ENCODE measurements around the gene PYGO1. TPM values are rescaled to one million over a fixed set of nuclear protein-coding genes. Genes with fewer than 3 reads are reported as not detected.
"Not testable (repeated sequence)": the region's sequence is repeated elsewhere in the genome, so short reads cannot be mapped to it uniquely, and the experiment has no call there.

Gene PYGO1
- total RNA-seq, 1 donor from 2014 or later = 1.8 TPM

- no peak for ATAC-seq
These were observed 23.6 kb downstream of the PYGO1 start for GRCh38 chr15:55564347-55565145.

GRCh38 chr15:55562601-55563000 is 25.5 kb downstream of the PYGO1 start:
- no peak for ATAC-seq

GRCh38 chr15:55555089-55555488 is 33.1 kb downstream of the PYGO1 start:
- no peak for ATAC-seq

GRCh38 chr15:55552926-55553325 is 35.2 kb downstream of the PYGO1 start:
- no peak for ATAC-seq

- ATAC-seq = no peak
These were observed 35.7 kb downstream of the PYGO1 start for GRCh38 chr15:55552451-55552850.

GRCh38 chr15:55549305-55549704 is 38.8 kb downstream of the PYGO1 start:
- ATAC-seq = no peak

GRCh38 chr15:55546718-55547117 is 41.4 kb downstream of the PYGO1 start:
- no peak for ATAC-seq

- ATAC-seq = no peak
These were observed 52.7 kb downstream of the PYGO1 start for GRCh38 chr15:55535436-55535835.

- no peak for ATAC-seq
These were observed 55.2 kb downstream of the PYGO1 start for GRCh38 chr15:55532944-55533343.

GRCh38 chr15:55530861-55531313 is 57.3 kb downstream of the PYGO1 start:
- ATAC-seq = peak; percentile 52

- no peak for ATAC-seq
These were observed 59.3 kb downstream of the PYGO1 start for GRCh38 chr15:55528812-55529211.

GRCh38 chr15:55527150-55527549 is 61.0 kb downstream of the PYGO1 start:
- ATAC-seq = no peak

GRCh38 chr15:55526559-55527036 is 61.5 kb downstream of the PYGO1 start:
- peak; percentile 81 for ATAC-seq

- no peak for ATAC-seq
These were observed 65.2 kb downstream of the PYGO1 start for GRCh38 chr15:55522742-55523450.

GRCh38 chr15:55518641-55519040 is 69.5 kb downstream of the PYGO1 start:
- no peak for ATAC-seq

- no peak for ATAC-seq
These were observed 70.1 kb downstream of the PYGO1 start for GRCh38 chr15:55518009-55518408.

GRCh38 chr15:55515991-55516776 is 72.0 kb downstream of the PYGO1 start:
- ATAC-seq = no peak

- ATAC-seq = no peak
These were observed 72.7 kb downstream of the PYGO1 start for GRCh38 chr15:55515491-55515890.

GRCh38 chr15:55514414-55514850 is 73.7 kb downstream of the PYGO1 start:
- no peak for ATAC-seq

- not testable (repeated sequence) for ATAC-seq
These were observed 74.3 kb downstream of the PYGO1 start for GRCh38 chr15:55513621-55514413.

- no peak for ATAC-seq
These were observed 75.0 kb downstream of the PYGO1 start for GRCh38 chr15:55513152-55513551.

GRCh38 chr15:55507567-55507966 is 80.6 kb downstream of the PYGO1 start:
- no peak for ATAC-seq

Data from esophagus mucosa (tissue), 1 donor.